Stimulated activated CD4-positive, alpha-beta T cell treated with anti-CD3 and anti-CD28 coated beads, Interleukin-1b, Interleukin-23, amount 100 ng/mL, for 24 hours (primary cell): ENCODE measurements around the gene TRIM15.
"Not testable (repeated sequence)": the region's sequence is repeated elsewhere in the genome, so short reads cannot be mapped to it uniquely, and the experiment has no call there.

ENCODE experiments used
- DNase-seq, 4 experiments: peaks; one replicate each; pipeline ENCODE4 v3.0.0-alpha.2; 2020; ENCODE audit warnings: low read depth in 4 of 4, low spot score in 1 of 4

The TRIM15 gene

GRCh38 chr6:30162265-30163089 lies 869 bp upstream of the TRIM15 start:
- no peak for DNase-seq

GRCh38 chr6:30163918-30164654 lies 740 bp downstream of the TRIM15 start:
- DNase-seq, result no peak

GRCh38 chr6:30164714-30165113 lies 1.4 kb downstream of the TRIM15 start:
- no peak for DNase-seq

GRCh38 chr6:30165238-30165637 lies 1.9 kb downstream of the TRIM15 start:
- DNase-seq, result not testable (repeated sequence)

GRCh38 chr6:30167101-30167500 lies 3.8 kb downstream of the TRIM15 start:
- no peak for DNase-seq

GRCh38 chr6:30168741-30169140 lies 5.4 kb downstream of the TRIM15 start:
- DNase-seq, result no peak

- no peak for DNase-seq
These were observed 6.6 kb downstream of the TRIM15 start for GRCh38 chr6:30169658-30170614.

- no peak for DNase-seq
These were observed 8.5 kb downstream of the TRIM15 start for GRCh38 chr6:30171677-30172471.

- no peak for DNase-seq
These were observed 9.3 kb downstream of the TRIM15 start for GRCh38 chr6:30172681-30173080.

- no peak for DNase-seq
These were observed 12.4 kb downstream of the TRIM15 start for GRCh38 chr6:30175765-30176164.

GRCh38 chr6:30178837-30179236 lies 15.5 kb downstream of the TRIM15 start:
- no peak for DNase-seq

- DNase-seq, result no peak
These were observed 16.8 kb downstream of the TRIM15 start for GRCh38 chr6:30180145-30180544.

GRCh38 chr6:30184417-30185031 lies 21.2 kb downstream of the TRIM15 start:
- no peak for DNase-seq

- DNase-seq, result no peak
These were observed 22.6 kb downstream of the TRIM15 start for GRCh38 chr6:30185846-30186484.

- no peak for DNase-seq
These were observed 25.2 kb downstream of the TRIM15 start for GRCh38 chr6:30188541-30188940.

- DNase-seq, result no peak
These were observed 28.7 kb downstream of the TRIM15 start for GRCh38 chr6:30192076-30192475.

GRCh38 chr6:30194797-30195690 lies 31.7 kb downstream of the TRIM15 start:
- DNase-seq, result no peak

- no peak for DNase-seq
These were observed 32.6 kb downstream of the TRIM15 start for GRCh38 chr6:30195951-30196350.

GRCh38 chr6:30196376-30196775 lies 33.0 kb downstream of the TRIM15 start:
- no peak for DNase-seq
